ENCODE data around the gene PEBP1. TPM values are rescaled to one million over a fixed set of nuclear protein-coding genes. Genes with fewer than 3 reads are reported as not detected.

PEBP1 gene
- total RNA-seq, 1 experiment from 2014 or later: 320 TPM

- Histone ChIP-seq H2BK120ac (ENCODE audit: low read depth, low read length, poor library complexity, severe bottlenecking) (no peak overlapping the region), H4K20me1 (ENCODE audit: control insufficient read depth, insufficient read depth, insufficient read length) (no peaks in the 10 kb centered on the region), H3K27ac (ENCODE audit: insufficient read length, low read depth, low read length) (no peak overlapping the region), H3K18ac (ENCODE audit: insufficient read length, low read depth, low read length) (no peak overlapping the region), H3K79me2 (ENCODE audit: insufficient read depth, low read length) (no peaks in the 10 kb centered on the region), H2AFZ (ENCODE audit: low read length) (no peak overlapping the region), H2BK20ac (ENCODE audit: low read depth, low read length, poor library complexity, severe bottlenecking) (no peak overlapping the region), H4K91ac (ENCODE audit: insufficient read length, low read depth, low read length) (no peak overlapping the region), H4K5ac (ENCODE audit: insufficient read length, low read depth, low read length) (no peak overlapping the region), H3K23ac (ENCODE audit: insufficient read length, low read depth, low read length) (no peak overlapping the region), H3K4ac (ENCODE audit: low read depth, low read length) (no peak overlapping the region), H3K79me1 (ENCODE audit: insufficient read depth, low read depth, low read length, poor library complexity, severe bottlenecking) (no peaks in the 10 kb centered on the region), H2BK12ac (ENCODE audit: insufficient read length, low read depth, low read length) (no peak overlapping the region), H3K4me2 (ENCODE audit: insufficient read depth, insufficient read length, low read length) (no peak overlapping the region), H3K14ac (ENCODE audit: insufficient read depth, low read length) (no peak overlapping the region), H3K4me1 (ENCODE audit: insufficient read depth, low read length) (no peaks in the 10 kb centered on the region), H2BK15ac (ENCODE audit: low read depth, low read length) (no peak overlapping the region), H3T11ph (ENCODE audit: low read length) (no peak overlapping the region), H3K23me2 (ENCODE audit: insufficient read length, low read depth, low read length, poor library complexity, severe bottlenecking) (no peaks in the 10 kb centered on the region), H3K56ac (ENCODE audit: insufficient read length, low read depth, low read length) (no peak overlapping the region), H2BK5ac (ENCODE audit: insufficient read length, low read length) (no peak overlapping the region), H4K8ac (replicated peaks; ENCODE audit: insufficient read length, low read depth, low read length) (no peak overlapping the region), H3K9me3 (ENCODE audit: control insufficient read depth, low read depth, low read length) (no peaks in the 10 kb centered on the region), H2AK5ac (ENCODE audit: insufficient read length, low read length) (no peak overlapping the region), H3K27me3 (ENCODE audit: insufficient read depth, low read length) (no peaks in the 10 kb centered on the region), H3K9ac (ENCODE audit: extremely low read depth, insufficient read length, low read length) (no peak overlapping the region)
- H3K36me3 Mint-ChIP-seq (ENCODE audit: insufficient read depth in 1 of 3, low read depth in 3 of 3): peaks cover 0 to 4% (median 0%) of the 10 kb centered on the region in 3 experiments; a peak in 1 of 7 replicates
- TF ChIP-seq, protein P1, sequence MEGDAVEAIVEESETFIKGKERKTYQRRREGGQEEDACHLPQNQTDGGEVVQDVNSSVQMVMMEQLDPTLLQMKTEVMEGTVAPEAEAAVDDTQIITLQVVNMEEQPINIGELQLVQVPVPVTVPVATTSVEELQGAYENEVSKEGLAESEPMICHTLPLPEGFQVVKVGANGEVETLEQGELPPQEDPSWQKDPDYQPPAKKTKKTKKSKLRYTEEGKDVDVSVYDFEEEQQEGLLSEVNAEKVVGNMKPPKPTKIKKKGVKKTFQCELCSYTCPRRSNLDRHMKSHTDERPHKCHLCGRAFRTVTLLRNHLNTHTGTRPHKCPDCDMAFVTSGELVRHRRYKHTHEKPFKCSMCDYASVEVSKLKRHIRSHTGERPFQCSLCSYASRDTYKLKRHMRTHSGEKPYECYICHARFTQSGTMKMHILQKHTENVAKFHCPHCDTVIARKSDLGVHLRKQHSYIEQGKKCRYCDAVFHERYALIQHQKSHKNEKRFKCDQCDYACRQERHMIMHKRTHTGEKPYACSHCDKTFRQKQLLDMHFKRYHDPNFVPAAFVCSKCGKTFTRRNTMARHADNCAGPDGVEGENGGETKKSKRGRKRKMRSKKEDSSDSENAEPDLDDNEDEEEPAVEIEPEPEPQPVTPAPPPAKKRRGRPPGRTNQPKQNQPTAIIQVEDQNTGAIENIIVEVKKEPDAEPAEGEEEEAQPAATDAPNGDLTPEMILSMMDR (conservative IDR thresholded peaks at IDR 0.05): no peak
- H3K27me3 Mint-ChIP-seq (ENCODE audit: low read depth): no peaks in the 10 kb centered on the region
- H3K9me3 Mint-ChIP-seq: no peaks in the 10 kb centered on the region
- H3K27ac Mint-ChIP-seq: peak overlapping the region in 1 of 3 experiments; percentile 17; a peak in 2 of 7 replicates
- no CpG with 5 or more reads among the region's 4 CpGs for WGBS (ENCODE audit: extremely low coverage, insufficient read length, low lambda C conversion rate)
- DNase-seq: no peak
- no peak overlapping the region for H3K4me3 Mint-ChIP-seq
- peaks cover 4 to 12% of the 10 kb centered on the region in 2 experiments; a peak in 2 of 4 replicates for H3K4me1 Mint-ChIP-seq
Measured at GRCh38 chr12:118175823-118176447, 40.0 kb downstream of the PEBP1 start.
